EH (cell line): ENCODE results near the gene TEKT5.

ENCODE experiments used
- DNase-seq: peaks from one replicate; pipeline ENCODE4 v3.0.0-alpha.2; 2015; ENCODE audit warnings: low read depth

The TEKT5 gene

GRCh38 chr16:10608687-10609401 is 85.9 kb downstream of the TEKT5 start:
- no peak for DNase-seq

- DNase-seq, result no peak
Observed at GRCh38 chr16:10607157-10607556, 87.6 kb downstream of the TEKT5 start.

GRCh38 chr16:10606607-10607006 is 88.1 kb downstream of the TEKT5 start:
- no peak for DNase-seq

- DNase-seq, result no peak
Observed at GRCh38 chr16:10605636-10606035, 89.1 kb downstream of the TEKT5 start.

GRCh38 chr16:10601444-10602408 is 93.0 kb downstream of the TEKT5 start:
- DNase-seq, result no peak

GRCh38 chr16:10600782-10601443 is 93.8 kb downstream of the TEKT5 start:
- DNase-seq, result no peak

- DNase-seq, result no peak
Observed at GRCh38 chr16:10599626-10600025, 95.1 kb downstream of the TEKT5 start.

- no peak for DNase-seq
Observed at GRCh38 chr16:10598157-10598556, 96.6 kb downstream of the TEKT5 start.

GRCh38 chr16:10597187-10597601 is 97.5 kb downstream of the TEKT5 start:
- DNase-seq, result no peak

GRCh38 chr16:10594312-10594950 is 100.3 kb downstream of the TEKT5 start:
- DNase-seq, result no peak

GRCh38 chr16:10592611-10593010 is 102.1 kb downstream of the TEKT5 start:
- no peak for DNase-seq

GRCh38 chr16:10590342-10590741 is 104.4 kb downstream of the TEKT5 start:
- peak; percentile 20 for DNase-seq

GRCh38 chr16:10589109-10589508 is 105.6 kb downstream of the TEKT5 start:
- DNase-seq, result no peak

- DNase-seq, result no peak
Observed at GRCh38 chr16:10587622-10588021, 107.1 kb downstream of the TEKT5 start.

- peak; percentile 65 for DNase-seq
Observed at GRCh38 chr16:10584981-10585438, 109.7 kb downstream of the TEKT5 start.

- DNase-seq, result no peak
Observed at GRCh38 chr16:10583269-10583668, 111.5 kb downstream of the TEKT5 start.

GRCh38 chr16:10581507-10581906 is 113.2 kb downstream of the TEKT5 start:
- no peak for DNase-seq

- DNase-seq, result no peak
Observed at GRCh38 chr16:10580883-10581247, 113.9 kb downstream of the TEKT5 start.

GRCh38 chr16:10579965-10580882 is 114.5 kb downstream of the TEKT5 start, which contains the start of gene EMP2:
EMP2 (minus strand) TSS chr16:10580598; CDS start chr16:10547617, 32,981 bp downstream.
- DNase-seq, result peak; percentile 79

GRCh38 chr16:10579575-10579964 is 115.2 kb downstream of the TEKT5 start:
- DNase-seq, result no peak
